Astrocyte of the cerebellum (primary cell): Measurements from ENCODE around the gene FBXL7.

Source experiments
- DNase-seq: peaks from one replicate; pipeline ENCODE4 v3.0.0-alpha.2; 2011; ENCODE audit warnings: low read depth
- H3K4me3 ChIP-seq: 2 replicates; pipeline ENCODE4 v1.5.1; 2011; ENCODE audit warnings: mild to moderate bottlenecking, low read depth, low read length, moderate library complexity
- in situ Hi-C: cut with HindIII; loops from 2 replicates; pipeline ENCODE4 v1.10.0; 2017; ENCODE audit warnings: low sequenced_read_pairs
- TF ChIP-seq, protein P1 (sequence below): IDR thresholded peaks from 2 replicates; pipeline ENCODE4 v1.5.1; 2012; ENCODE audit warnings: low read length, low read depth, moderate library complexity, mild to moderate bottlenecking; ENCODE audit errors: missing control alignments

FBXL7 gene

DNA sequence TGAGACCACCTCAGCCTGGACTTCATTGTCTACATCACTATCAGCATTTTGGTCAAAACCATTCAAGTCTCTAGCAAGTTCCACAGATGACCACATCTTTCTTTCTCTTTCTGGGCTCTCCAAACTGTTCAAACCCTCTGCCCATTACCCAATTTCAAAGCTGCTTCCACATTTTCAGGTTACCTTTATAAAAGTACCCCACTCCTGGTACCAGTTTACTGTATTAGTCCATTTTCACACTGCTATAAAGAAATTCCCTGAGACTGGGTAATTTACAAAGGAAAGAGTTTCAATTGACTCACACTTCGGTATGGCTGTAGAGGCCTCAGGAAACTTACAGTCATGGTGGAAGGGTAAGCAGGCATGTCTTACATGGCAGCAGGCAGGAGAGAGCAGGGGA, 84.5 kb downstream of the FBXL7 start:
- DNase-seq: no peak
- TF ChIP-seq, protein P1, sequence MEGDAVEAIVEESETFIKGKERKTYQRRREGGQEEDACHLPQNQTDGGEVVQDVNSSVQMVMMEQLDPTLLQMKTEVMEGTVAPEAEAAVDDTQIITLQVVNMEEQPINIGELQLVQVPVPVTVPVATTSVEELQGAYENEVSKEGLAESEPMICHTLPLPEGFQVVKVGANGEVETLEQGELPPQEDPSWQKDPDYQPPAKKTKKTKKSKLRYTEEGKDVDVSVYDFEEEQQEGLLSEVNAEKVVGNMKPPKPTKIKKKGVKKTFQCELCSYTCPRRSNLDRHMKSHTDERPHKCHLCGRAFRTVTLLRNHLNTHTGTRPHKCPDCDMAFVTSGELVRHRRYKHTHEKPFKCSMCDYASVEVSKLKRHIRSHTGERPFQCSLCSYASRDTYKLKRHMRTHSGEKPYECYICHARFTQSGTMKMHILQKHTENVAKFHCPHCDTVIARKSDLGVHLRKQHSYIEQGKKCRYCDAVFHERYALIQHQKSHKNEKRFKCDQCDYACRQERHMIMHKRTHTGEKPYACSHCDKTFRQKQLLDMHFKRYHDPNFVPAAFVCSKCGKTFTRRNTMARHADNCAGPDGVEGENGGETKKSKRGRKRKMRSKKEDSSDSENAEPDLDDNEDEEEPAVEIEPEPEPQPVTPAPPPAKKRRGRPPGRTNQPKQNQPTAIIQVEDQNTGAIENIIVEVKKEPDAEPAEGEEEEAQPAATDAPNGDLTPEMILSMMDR: no peak
- H3K4me3 ChIP-seq: no peak overlapping the region
- in situ Hi-C loops: no loop called here

DNA sequence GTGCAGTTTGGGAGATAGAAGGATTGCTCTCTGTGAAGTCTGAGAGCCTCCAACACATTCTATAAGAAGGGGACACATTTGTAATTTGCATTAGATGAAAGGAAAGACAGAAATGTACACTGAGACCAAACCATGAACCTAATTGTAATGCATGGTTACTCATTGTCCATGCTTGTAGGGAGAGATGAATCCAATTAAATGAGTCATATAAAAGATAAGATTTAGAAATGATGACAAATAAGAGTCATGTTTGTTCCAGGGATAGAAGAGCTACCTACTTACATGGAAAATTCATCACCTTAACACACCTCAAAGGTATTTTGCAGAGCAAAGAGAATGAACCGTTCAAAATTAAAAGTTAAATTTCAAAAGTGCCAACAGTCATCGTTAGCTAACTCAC, 85.1 kb downstream of the FBXL7 start:
- in situ Hi-C loops: no loop called here
- H3K4me3 ChIP-seq: no peak overlapping the region
- TF ChIP-seq, protein P1: no peak
- no peak for DNase-seq

DNA sequence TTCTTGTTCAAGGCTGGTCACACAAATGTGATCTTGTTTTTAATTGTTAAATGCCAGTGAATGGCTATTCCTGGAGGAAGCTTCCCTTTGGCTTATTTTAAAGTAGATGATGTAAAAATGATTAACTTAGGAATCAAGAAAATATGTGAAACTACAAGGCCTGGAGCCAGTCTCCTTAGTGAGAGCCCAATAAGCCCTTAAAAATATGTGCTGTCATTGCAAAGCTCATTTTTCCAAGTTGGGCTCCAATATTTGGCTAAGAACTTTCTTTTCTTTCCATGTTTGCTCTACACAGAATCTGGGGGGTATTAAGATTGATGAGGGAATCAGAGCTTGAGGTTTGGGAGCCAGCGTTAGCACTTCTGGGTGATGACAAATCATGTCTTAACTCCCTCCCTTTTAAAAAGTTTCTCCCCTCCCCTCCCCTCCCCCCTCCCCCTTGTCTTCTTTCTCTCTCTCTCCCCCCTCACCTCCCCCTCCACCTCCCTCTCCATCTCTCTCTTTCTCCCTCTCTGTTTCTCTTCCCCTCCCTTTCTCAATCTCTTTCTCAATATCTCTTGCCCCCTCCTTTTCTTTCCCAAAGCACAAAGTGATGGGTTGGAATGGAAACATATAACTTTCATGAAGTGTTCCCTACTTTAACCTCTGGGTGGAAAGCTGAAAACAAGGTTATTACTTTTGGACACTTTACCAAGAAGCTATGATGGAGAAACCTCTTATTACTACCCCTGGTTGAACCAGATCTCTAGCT, 86.0 kb downstream of the FBXL7 start:
- in situ Hi-C loops: no loop called here
- TF ChIP-seq, protein P1: no peak
- H3K4me3 ChIP-seq: no peak overlapping the region
- DNase-seq: no peak

DNA sequence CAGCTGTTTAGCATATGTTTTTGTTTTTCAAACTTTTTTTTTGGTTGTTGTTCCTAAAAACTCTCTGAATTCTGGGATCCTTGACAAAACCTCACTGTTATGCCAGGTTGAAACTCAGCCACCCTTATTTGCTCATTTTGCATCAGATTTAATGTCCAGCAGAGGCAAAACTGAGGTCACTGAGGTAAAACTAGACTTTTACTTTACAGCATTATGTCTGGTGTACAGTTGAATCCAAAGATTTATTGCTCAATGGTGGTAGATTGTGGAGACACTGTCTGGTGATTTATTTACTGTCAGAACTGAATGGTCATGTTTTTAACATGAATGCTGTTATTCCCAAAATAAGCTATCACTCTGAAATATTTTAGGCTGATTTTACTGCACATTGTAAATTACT, 87.9 kb downstream of the FBXL7 start:
- no peak overlapping the region for H3K4me3 ChIP-seq
- no peak for DNase-seq
- TF ChIP-seq, protein P1: no peak
- in situ Hi-C loops: no loop called here

DNA sequence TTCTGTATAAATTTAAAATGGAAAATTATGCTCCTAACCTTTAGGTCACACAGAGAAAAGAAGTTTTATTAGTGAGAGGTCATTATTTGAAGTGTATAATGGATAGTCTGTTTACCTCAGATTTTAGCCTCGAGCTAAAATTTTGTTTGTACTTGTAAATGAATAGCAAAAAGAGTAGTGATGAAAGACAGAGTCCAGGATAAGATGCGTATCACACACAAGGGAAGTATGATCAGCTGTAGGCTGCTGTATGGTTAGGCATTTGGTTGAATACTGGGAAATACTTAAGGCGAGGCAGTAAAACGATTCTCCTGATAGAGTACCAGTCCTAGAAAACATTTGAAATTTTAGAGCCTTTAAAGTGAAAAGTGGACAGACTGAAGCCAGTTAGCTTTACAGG, 92.7 kb downstream of the FBXL7 start:
- in situ Hi-C loops: no loop called here
- TF ChIP-seq, protein P1: no peak
- H3K4me3 ChIP-seq: no peak overlapping the region
- no peak for DNase-seq

DNA sequence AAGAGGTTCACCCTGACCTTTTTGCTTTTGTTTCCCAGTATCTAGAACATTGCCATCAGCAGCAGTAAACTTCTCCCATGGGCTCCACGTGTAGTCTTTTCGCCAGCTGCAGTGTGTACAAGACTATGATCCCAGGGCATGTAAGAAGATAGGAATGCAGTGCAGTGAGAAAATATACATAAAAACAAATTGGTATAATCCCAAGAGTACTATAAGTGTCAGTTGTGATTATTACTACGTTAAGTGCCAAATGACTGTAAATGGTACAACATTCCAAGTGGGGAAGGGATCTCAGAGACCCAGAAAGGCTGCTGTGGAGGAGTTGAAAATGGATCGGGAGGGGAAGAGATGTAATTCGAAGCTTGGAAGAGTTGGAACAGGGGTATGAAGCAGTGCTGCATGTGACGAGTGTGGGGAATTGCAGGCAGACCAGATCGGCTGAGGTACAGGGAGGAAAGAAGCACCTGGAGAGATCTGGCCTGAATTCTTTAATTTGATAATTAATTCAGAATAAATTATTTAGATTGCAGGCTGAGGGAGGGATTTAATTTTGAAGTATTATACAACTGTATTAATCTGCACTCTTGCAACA, 95.1 kb downstream of the FBXL7 start:
- TF ChIP-seq, protein P1: no peak
- H3K4me3 ChIP-seq: no peak overlapping the region
- in situ Hi-C loops: no loop called here
- no peak for DNase-seq
